ENCODE results near the gene SET.
A peak's percentile ranks its signal among the peaks of the same experiment; 100 is the strongest.
"Not testable (repeated sequence)": the region's sequence is repeated elsewhere in the genome, so short reads cannot be mapped to it uniquely, and the experiment has no call there.

SET gene

GRCh38 chr9:128654481-128654880 is 34.5 kb upstream of the SET start:
- no peak overlapping the region for H3K4me3 ChIP-seq (replicated peaks; ENCODE audit: low read depth, low read length)
- no peak for DNase-seq (ENCODE audit: extremely low read depth, low read depth)
- TF ChIP-seq CTCF (IDR thresholded peaks at IDR 0.05; ENCODE audit: low read depth, low read length, missing control alignments), result no peak

- no peak for TF ChIP-seq CTCF (IDR thresholded peaks at IDR 0.05; ENCODE audit: low read depth, low read length, missing control alignments)
- peak; percentile 83 for DNase-seq (ENCODE audit: extremely low read depth, low read depth)
- peak within 1 kb of the TSS; percentile 59 for H3K4me3 ChIP-seq (replicated peaks; ENCODE audit: low read depth, low read length)
Measured at GRCh38 chr9:128656416-128657343, 32.3 kb upstream of the SET start, which contains the start of gene DYNC2I2. Gene DYNC2I2, minus strand, starts transcription at chr9:128656847. Its CDS starts 121 bp downstream, at chr9:128656726.

GRCh38 chr9:128657344-128657704 is 31.7 kb upstream of the SET start:
- no peak overlapping the region; the same call in 1 of the 2 replicates for H3K4me3 ChIP-seq (replicated peaks; ENCODE audit: low read depth, low read length)
- DNase-seq (ENCODE audit: extremely low read depth, low read depth), result no peak
- no peak for TF ChIP-seq CTCF (IDR thresholded peaks at IDR 0.05; ENCODE audit: low read depth, low read length, missing control alignments)

GRCh38 chr9:128657796-128658195 is 31.2 kb upstream of the SET start:
- TF ChIP-seq CTCF (IDR thresholded peaks at IDR 0.05; ENCODE audit: low read depth, low read length, missing control alignments), result no peak
- no peak overlapping the region for H3K4me3 ChIP-seq (replicated peaks; ENCODE audit: low read depth, low read length)
- DNase-seq (ENCODE audit: extremely low read depth, low read depth), result no peak

GRCh38 chr9:128666481-128666941 is 22.5 kb upstream of the SET start:
- DNase-seq (ENCODE audit: extremely low read depth, low read depth); H3K4me3 ChIP-seq (replicated peaks; ENCODE audit: low read depth, low read length): not testable (repeated sequence)

- DNase-seq (ENCODE audit: extremely low read depth, low read depth), result no peak
- no peak for TF ChIP-seq CTCF (IDR thresholded peaks at IDR 0.05; ENCODE audit: low read depth, low read length, missing control alignments)
Measured at GRCh38 chr9:128669786-128670185, 19.2 kb upstream of the SET start.

GRCh38 chr9:128675382-128675781 is 13.6 kb upstream of the SET start:
- DNase-seq (ENCODE audit: extremely low read depth, low read depth), result no peak
- no peak overlapping the region for H3K4me3 ChIP-seq (replicated peaks; ENCODE audit: low read depth, low read length)
- no peak for TF ChIP-seq CTCF (IDR thresholded peaks at IDR 0.05; ENCODE audit: low read depth, low read length, missing control alignments)

More at GRCh38 chr9:128669786-128670185, 19.2 kb upstream of the SET start:
- no peak overlapping the region for H3K4me3 ChIP-seq (replicated peaks; ENCODE audit: low read depth, low read length)

Data from HFF-Myc (cell line).